H7 (cell line): Measurements from ENCODE around the gene UNC5CL. TPM values are rescaled to one million over a fixed set of nuclear protein-coding genes. Genes with fewer than 3 reads are reported as not detected.

Experiments
- DNase-seq: peaks from one replicate; pipeline ENCODE4 v3.0.0; 2012
- H3K27me3 ChIP-seq: 2 replicates; pipeline ENCODE4 v1.6.0; 2011; ENCODE audit warnings: mild to moderate bottlenecking, low read length; ENCODE audit not compliant: control insufficient read depth, insufficient read depth
- H3K36me3 ChIP-seq: replicated peaks from 2 replicates; pipeline ENCODE4 v1.5.1; 2011; ENCODE audit warnings: low read length; ENCODE audit not compliant: control insufficient read depth, insufficient read depth
- H3K4me3 ChIP-seq: 2 replicates; pipeline ENCODE4 v1.5.1; 2011; ENCODE audit warnings: low read depth, mild to moderate bottlenecking, control low read depth, low read length, moderate library complexity; ENCODE audit not compliant: insufficient read depth
- total RNA-seq: library from RNA; depleted of rRNA; stranded (reverse); fragments of >200 nt; shearing (Covaris generic); gene quantifications from 2 replicates; pipeline ENCODE4 v1.2.3, GENCODE V29; 2014

Gene UNC5CL
- total RNA-seq, 1 experiment from 2014 or later = 4.2 TPM

GRCh38 chr6:41051873-41052272 lies 12.9 kb upstream of the UNC5CL start:
- no peak for DNase-seq
- Histone ChIP-seq H3K27me3 (no peaks in the 10 kb centered on the region), H3K36me3 (no peaks in the 10 kb centered on the region), H3K4me3 (no peak overlapping the region)

DNA sequence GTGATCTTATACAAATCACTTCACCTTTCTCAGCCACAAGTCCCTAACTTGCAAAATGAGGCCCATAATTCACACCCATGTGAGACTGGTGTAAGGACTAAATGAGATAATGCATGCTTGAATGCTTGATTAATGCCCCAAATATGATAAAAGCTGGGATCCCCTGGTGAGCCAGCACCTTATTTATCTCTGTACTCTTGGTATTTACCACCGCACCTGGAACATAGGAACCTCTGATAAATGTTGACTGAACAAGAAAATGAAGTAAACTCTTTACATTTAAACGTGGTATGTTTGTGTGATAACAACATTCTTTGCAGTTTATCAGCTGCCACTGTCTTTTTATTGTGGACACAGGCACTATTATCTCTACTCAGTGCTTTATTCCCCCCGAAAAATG lies 11.5 kb upstream of the UNC5CL start:
- H3K27me3 ChIP-seq = no peaks in the 10 kb centered on the region
- no peaks in the 10 kb centered on the region for H3K36me3 ChIP-seq
- DNase-seq = peak; percentile 1
- H3K4me3 ChIP-seq = no peak overlapping the region

DNA sequence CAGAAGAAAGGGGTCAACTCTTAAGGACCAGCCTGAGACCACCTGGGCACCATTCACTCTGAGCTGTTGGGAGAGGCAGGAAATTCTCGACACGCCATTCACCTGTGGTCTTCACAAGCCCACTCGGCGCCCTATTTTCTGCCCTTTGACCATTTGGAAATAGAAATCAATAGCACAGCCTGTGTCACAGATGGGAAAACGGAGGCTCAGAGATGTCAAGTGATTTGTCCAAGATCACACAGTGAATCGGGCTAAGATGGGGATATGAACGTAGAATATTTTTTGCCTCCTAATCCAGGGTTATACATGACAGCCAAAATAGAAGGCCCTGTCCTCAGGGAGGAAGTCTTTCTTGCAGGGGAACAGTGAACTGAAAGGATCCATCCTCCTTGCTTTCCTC lies 10.9 kb upstream of the UNC5CL start:
- DNase-seq = peak; percentile 3
- H3K4me3 ChIP-seq = no peak overlapping the region
- H3K27me3 ChIP-seq = no peaks in the 10 kb centered on the region
- H3K36me3 ChIP-seq = no peaks in the 10 kb centered on the region

DNA sequence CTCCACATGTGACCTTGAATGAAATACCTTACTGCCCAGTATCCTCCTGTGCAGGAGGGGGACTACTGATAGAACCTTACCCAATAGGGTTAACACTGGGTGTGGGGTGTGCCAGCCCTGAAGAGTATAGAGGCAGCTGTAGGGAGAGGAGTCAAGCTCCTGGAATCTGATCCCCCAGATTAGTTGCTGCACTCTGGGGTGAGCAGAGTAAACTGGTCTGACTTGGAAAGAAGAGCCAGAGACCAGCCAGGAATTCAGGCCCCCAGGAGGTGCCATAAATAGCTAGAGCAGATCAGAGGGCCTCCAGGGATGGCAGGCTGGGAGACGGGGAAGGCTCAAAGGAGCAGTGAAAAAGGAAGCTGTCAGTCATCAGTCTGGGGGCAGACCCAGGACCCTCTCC lies 10.5 kb upstream of the UNC5CL start:
- H3K36me3 ChIP-seq = no peaks in the 10 kb centered on the region
- H3K27me3 ChIP-seq = no peaks in the 10 kb centered on the region
- DNase-seq = no peak
- H3K4me3 ChIP-seq = no peak overlapping the region

- Histone ChIP-seq H3K4me3 (no peak overlapping the region), H3K27me3 (no peaks in the 10 kb centered on the region), H3K36me3 (no peaks in the 10 kb centered on the region)
- no peak for DNase-seq
These were observed 9.0 kb upstream of the UNC5CL start for GRCh38 chr6:41047745-41048732.

DNA sequence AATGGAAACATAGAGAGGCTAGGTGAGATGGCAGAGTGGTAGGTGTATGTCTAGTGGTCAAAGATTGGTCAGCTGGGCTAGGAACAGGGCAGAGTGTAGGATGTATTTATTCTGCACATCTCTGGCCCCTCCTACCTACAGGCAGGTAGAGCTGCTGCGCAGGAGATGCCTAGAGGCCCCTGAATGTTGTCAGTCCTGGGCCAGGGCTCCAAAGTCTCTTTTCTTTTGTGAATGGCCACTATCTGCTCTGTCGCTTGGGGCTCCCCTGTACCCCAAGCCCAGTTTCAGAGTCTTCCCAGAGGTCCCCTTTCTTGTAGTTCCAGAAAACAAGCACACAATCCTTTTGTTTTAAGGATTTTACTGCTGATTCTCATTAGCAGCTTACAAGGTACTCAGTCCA lies 8.3 kb upstream of the UNC5CL start:
- Histone ChIP-seq H3K27me3 (no peaks in the 10 kb centered on the region), H3K36me3 (no peaks in the 10 kb centered on the region), H3K4me3 (no peak overlapping the region)
- DNase-seq = no peak

DNA sequence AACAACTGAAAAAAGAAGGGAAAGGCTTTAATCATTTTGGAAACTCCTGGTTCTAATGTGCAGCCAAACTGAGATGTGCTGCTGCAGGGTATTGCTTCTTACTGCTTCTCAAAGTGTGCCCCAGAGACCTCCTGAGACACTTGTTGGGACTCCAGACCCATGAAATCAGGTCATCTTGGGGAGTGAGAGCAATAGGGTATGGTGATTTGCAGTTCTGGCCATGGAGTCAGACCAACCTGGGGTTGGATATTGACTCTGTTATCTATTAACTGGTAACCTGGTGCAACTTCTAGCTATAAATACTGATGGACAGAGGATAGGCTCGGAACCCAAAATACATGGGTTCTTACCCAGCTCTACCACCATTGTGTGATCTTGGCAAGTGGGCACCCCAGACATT lies 7.1 kb upstream of the UNC5CL start:
- Histone ChIP-seq H3K27me3 (no peaks in the 10 kb centered on the region), H3K36me3 (no peaks in the 10 kb centered on the region), H3K4me3 (no peak overlapping the region)
- DNase-seq = no peak

- Histone ChIP-seq H3K4me3 (no peak overlapping the region), H3K27me3 (no peaks in the 10 kb centered on the region), H3K36me3 (no peaks in the 10 kb centered on the region)
- no peak for DNase-seq
These were observed 6.6 kb upstream of the UNC5CL start for GRCh38 chr6:41045664-41046063.

DNA sequence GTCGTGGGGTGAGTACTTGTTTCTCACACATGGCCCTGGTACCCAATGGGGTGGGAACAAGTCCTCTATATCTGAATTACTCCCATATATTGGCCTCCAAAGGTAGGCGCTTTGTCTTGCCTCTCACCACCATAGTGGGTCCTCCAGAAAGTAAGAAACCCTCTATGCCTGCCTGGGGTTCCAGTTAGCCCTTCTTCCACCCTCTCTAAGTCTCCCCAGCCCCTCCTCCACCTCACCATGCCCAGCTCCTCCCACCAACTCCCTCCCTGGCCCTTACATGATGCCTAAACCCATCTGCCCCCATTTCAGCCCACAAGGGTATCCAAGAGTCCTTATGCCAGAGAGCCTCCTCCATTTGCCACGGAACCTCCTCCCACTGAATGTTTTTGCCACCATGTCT lies 4.1 kb upstream of the UNC5CL start:
- H3K4me3 ChIP-seq = no peak overlapping the region
- no peaks in the 10 kb centered on the region for H3K36me3 ChIP-seq
- H3K27me3 ChIP-seq = no peaks in the 10 kb centered on the region
- DNase-seq = no peak

DNA sequence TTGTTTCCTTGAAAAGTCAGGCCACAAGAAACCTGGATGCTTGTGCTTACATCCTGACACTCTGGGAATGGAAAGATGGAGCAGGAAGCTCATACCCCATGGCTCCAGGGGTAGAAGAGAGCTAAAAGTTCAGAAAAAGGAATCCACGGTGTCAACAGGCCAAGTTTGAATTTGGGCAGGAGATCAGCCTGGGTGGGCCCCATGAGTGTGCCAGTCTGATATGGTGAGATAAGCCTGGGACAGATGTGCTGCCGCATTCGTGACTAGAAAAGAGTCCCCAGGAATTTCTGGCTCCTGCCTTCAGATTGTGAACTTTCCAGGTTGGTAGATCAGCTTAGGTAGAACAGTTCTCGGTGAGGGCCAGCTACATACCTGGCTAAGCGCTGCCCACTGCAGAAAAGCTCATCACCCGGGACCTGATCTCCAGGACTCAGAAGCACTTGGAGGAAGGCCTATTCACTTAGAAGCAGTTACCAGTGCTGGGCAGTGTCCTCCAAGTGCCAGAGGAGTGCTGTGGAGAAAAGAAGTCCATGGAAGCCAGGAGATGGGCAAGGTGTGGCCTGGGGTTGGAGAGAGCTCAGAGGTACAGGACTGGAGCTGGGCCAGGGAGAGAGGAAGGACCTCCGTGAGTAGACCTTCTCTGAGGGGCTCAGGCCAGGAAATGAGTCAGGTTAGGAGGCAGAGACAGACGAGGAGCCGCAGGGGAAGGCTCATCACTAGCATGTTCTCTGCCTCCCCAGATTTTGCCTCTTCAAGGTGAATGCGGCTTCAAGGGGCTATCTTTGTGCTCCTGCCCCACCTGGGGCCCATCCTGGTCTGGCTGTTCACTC lies 3.4 kb upstream of the UNC5CL start, which contains the start of gene TSPO2:
Gene TSPO2 (plus strand): TSS at position 242 of the 830 bp plus-strand sequence. CDS start 519 bp downstream, at position 761.
- Histone ChIP-seq H3K4me3 (no peak within 1 kb of the TSS), H3K27me3 (no peaks in the 10 kb centered on the region), H3K36me3 (no peaks in the 10 kb centered on the region)
- DNase-seq = no peak

- Histone ChIP-seq H3K4me3 (no peak overlapping the region), H3K27me3 (no peaks in the 10 kb centered on the region), H3K36me3 (no peaks in the 10 kb centered on the region)
- DNase-seq = no peak
These were observed 2.0 kb upstream of the UNC5CL start for GRCh38 chr6:41040940-41041536.

GRCh38 chr6:41040101-41040939 lies 1.3 kb upstream of the UNC5CL start:
- no peak for DNase-seq
- H3K27me3 ChIP-seq = no peaks in the 10 kb centered on the region
- no peak overlapping the region for H3K4me3 ChIP-seq
- H3K36me3 ChIP-seq = no peaks in the 10 kb centered on the region

- Histone ChIP-seq H3K27me3 (no peaks in the 10 kb centered on the region), H3K36me3 (no peaks in the 10 kb centered on the region), H3K4me3 (no peak overlapping the region)
- no peak for DNase-seq
These were observed 816 bp downstream of the UNC5CL start for GRCh38 chr6:41038205-41038604.
